Thymus (tissue), 11 donors: ENCODE data around the gene ROBO2. TPM values are rescaled to one million over a fixed set of nuclear protein-coding genes. Genes with fewer than 3 reads are reported as not detected.

Experiments
- DNase-seq, 9 donors: peaks; one replicate each; pipeline ENCODE4 v3.0.0-alpha.2; 2013; ENCODE audit warnings: low spot score in 9 of 9, low read depth in 6 of 9, missing footprints in 1 of 9
- H3K27ac ChIP-seq, 2 donors: one replicate each; pipeline ENCODE4 v1.5.1; 2013; ENCODE audit warnings: control low read depth in 1 of 2, low read depth in 1 of 2, low read length in 1 of 2, mild to moderate bottlenecking in 1 of 2, moderate library complexity in 1 of 2
- H3K27me3 ChIP-seq, 2 donors: one replicate each; pipeline ENCODE4 v1.5.1; 2013; ENCODE audit warnings: low read length in 1 of 2; ENCODE audit not compliant: control insufficient read depth in 2 of 2, insufficient read depth in 1 of 2
- H3K36me3 ChIP-seq, 2 donors: one replicate each; pipeline ENCODE4 v1.5.1; 2013; ENCODE audit warnings: low read length in 1 of 2, mild to moderate bottlenecking in 1 of 2, moderate library complexity in 1 of 2; ENCODE audit not compliant: control insufficient read depth in 2 of 2, insufficient read depth in 2 of 2
- H3K4me1 ChIP-seq, 2 donors: one replicate each; pipeline ENCODE4 v1.5.1; 2013; ENCODE audit warnings: low read length in 2 of 2; ENCODE audit not compliant: control insufficient read depth in 2 of 2, insufficient read depth in 2 of 2
- H3K4me3 ChIP-seq, 2 donors: one replicate each; pipeline ENCODE4 v1.5.1; 2013; ENCODE audit warnings: low read length in 2 of 2, control low read depth in 1 of 2, mild to moderate bottlenecking in 1 of 2
- H3K9me3 ChIP-seq, 2 donors: one replicate each; pipeline ENCODE4 v1.5.1; 2013; ENCODE audit warnings: low read length in 1 of 2, mild to moderate bottlenecking in 1 of 2; ENCODE audit not compliant: control insufficient read depth in 2 of 2, insufficient read depth in 1 of 2
- WGBS: extraction: QIAGEN DNeasy Blood & Tissue Kit; methylation state at CpG from one replicate; pipeline ENCODE4 v1.1.7; 2013; 5-methylcytosine and 5-hydroxymethylcytosine counted together
- polyA plus RNA-seq: library from polyadenylated mRNA; stranded (reverse); fragments of 200-250 nt; gene quantifications from one replicate; pipeline ENCODE4 v1.2.3, GENCODE V29; 2013
- total RNA-seq: library from RNA; stranded (reverse); fragments of 120-200 nt; gene quantifications from one replicate; pipeline ENCODE4 v1.2.4, GENCODE V29; 2013
- donor health status: healthy.

ROBO2 gene
- total and polyA plus RNA-seq, 2 donors: 2.6 to 9.3 TPM

DNA sequence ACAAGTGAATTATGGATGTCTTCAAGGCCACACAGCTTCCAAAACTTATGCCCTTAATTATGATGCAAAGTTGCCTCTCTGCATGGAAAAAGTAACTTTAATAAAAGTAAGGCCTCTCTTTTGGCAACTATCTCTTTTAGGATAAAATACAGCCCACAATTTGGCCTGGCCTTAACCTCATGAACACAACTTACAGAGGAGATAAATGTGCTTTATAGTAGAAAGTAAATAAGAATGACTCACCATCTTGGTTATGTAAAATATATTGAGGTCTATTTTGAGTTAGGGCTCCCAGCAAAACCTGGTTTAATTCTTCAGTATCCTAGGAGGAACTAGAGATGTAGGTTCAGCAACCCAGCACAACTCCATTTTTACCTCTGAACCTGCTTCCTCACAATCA lies 164.0 kb downstream of the ROBO2 start:
- no peak for DNase-seq
- no peaks in the 10 kb centered on the region for H3K4me1 ChIP-seq
- no peak overlapping the region for H3K27ac ChIP-seq
- H3K4me3 ChIP-seq: no peak overlapping the region
- no peaks in the 10 kb centered on the region for H3K27me3 ChIP-seq
- H3K9me3 ChIP-seq: no peaks in the 10 kb centered on the region
- H3K36me3 ChIP-seq: no peaks in the 10 kb centered on the region

DNA sequence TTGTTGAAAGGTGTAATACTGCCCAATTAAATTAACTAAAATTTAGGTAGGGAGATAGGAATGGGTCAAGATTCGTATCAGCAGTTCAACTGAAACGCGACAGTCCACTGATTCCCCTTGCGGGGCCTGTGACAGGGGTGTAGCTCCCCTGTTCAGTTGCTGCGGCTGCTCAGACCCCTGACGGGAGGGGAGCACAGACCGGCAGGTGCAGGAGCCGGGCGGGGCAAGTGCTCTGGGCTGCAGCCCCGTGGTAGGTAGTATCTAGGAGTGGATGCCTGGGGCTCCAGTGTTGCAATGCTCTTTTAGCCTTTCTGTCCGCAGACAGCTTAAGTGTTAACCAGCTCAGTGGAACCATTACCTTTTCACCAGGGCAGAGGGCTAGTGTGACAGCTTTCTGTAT lies 164.9 kb downstream of the ROBO2 start:
- H3K27me3 ChIP-seq: no peaks in the 10 kb centered on the region
- H3K4me3 ChIP-seq: no peak overlapping the region
- no peak for DNase-seq
- H3K36me3 ChIP-seq: no peaks in the 10 kb centered on the region
- H3K27ac ChIP-seq: no peak overlapping the region
- H3K4me1 ChIP-seq: no peaks in the 10 kb centered on the region
- WGBS: 87% methylated on average over 11 of the region's 11 CpGs
- no peaks in the 10 kb centered on the region for H3K9me3 ChIP-seq

DNA sequence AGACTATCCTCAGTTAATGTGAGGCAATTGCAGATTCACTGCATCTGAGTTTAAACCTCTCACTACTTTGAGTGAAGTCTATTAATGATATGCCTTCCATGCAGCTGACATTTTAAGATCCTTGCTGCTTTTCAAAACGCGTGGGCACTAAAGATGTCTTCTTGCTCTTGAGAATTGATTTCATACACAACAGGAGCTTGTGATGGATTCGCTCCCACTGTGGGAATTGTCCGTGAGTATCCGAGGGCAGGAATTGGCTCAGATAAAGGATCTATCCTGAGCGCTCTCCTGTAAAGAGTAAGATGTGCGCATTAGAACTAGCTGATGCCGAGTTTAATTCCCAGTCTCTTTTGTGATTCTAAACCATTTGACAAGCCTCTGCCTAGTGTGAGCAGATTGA lies 167.9 kb downstream of the ROBO2 start:
- Histone ChIP-seq H3K9me3 (no peaks in the 10 kb centered on the region), H3K27ac (no peak overlapping the region), H3K4me1 (no peaks in the 10 kb centered on the region), H3K36me3 (no peaks in the 10 kb centered on the region), H3K4me3 (no peak overlapping the region), H3K27me3 (no peaks in the 10 kb centered on the region)
- DNase-seq: no peak
- whole genome bisulfite sequencing: 94% methylated on average over 8 of the region's 8 CpGs

DNA sequence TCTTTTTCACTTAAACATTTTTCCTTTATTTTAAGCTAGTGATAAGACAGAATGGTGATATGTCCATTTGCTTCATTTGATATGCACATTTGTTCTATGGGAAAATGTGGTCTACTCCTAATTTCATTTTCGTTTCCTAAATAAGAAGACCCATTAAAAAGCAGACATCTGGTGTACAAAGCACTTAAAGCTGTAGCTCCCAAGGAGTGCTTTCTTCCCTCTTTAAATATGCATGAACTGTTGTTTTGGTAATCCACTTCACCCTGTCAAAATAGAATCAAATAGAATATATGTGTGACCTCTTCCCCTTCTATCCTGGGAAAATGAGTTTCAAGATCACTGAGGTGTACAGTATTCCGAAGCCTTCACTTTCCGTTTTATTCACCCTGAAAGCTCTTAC lies 182.8 kb downstream of the ROBO2 start:
- WGBS: 88% methylated on average over 3 of the region's 3 CpGs
- H3K27me3 ChIP-seq: no peaks in the 10 kb centered on the region
- H3K4me1 ChIP-seq: no peaks in the 10 kb centered on the region
- no peak for DNase-seq
- H3K27ac ChIP-seq: no peak overlapping the region
- H3K9me3 ChIP-seq: peaks cover 0 to 2% of the 10 kb centered on the region in 2 donors
- no peak overlapping the region for H3K4me3 ChIP-seq
- H3K36me3 ChIP-seq: no peaks in the 10 kb centered on the region

DNA sequence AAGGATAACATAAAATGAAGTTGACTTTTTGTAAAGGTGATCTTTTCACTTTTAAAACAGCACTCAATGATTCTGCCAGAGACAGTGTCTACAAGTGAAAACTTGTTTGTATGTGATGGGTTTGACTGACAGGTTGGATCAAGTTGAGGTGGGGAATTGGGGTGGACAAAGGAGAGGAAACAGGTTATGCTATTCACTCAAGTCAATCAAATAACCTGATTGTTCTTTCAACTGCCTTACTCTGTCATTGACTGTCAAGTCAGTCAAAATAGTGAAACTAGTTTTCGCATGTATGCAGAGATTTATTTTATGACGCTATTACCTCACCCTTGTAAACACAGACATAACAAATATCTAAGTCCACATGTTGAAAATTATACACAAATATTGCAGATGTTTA lies 187.7 kb downstream of the ROBO2 start:
- H3K27ac ChIP-seq: no peak overlapping the region
- WGBS: 91% methylated on average over 2 of the region's 2 CpGs
- DNase-seq: no peak
- no peaks in the 10 kb centered on the region for H3K9me3 ChIP-seq
- no peaks in the 10 kb centered on the region for H3K36me3 ChIP-seq
- H3K27me3 ChIP-seq: no peaks in the 10 kb centered on the region
- H3K4me3 ChIP-seq: no peak overlapping the region
- H3K4me1 ChIP-seq: no peaks in the 10 kb centered on the region

DNA sequence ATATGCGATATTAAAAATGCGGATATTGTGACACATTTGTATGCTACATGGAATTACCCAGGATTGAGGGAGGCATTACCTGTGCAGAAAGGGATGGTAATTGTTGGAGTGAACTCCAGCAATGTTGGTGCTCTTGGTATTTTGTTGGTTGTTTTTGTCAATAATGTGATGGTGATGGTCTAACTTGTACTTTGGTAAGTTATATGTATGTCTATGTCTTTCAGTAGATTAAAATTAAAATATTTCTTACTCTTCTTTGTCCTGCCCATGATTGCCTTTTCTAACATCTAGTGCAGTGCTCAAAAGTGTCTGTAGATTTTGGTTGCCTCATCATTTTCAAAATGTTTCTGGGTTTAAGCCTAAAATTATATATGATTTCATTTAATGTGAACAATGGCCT lies 192.7 kb downstream of the ROBO2 start:
- Histone ChIP-seq H3K9me3 (no peaks in the 10 kb centered on the region), H3K27ac (no peak overlapping the region), H3K4me1 (no peaks in the 10 kb centered on the region), H3K36me3 (no peaks in the 10 kb centered on the region), H3K27me3 (no peaks in the 10 kb centered on the region), H3K4me3 (no peak overlapping the region)
- WGBS: 98% methylated on average over 2 of the region's 2 CpGs
- DNase-seq: no peak

DNA sequence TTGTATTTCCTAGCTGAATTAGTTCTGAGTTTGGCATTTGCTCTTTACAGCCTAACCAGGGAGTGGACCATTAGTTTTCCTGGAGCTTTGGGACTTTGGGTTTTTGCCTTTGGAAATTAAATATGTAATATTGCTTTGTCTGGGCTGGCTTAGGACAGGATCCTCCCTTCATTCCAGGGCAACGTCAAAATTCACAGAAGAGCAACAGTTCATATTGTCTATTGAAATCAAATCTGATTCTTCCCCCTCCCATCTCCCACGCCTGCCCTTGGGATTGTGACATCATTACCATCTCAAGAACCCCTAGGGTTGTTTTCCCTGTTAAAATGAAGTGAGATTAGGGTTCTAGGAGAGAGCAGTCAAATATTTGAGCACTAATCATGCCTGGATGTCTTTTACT lies 194.1 kb downstream of the ROBO2 start:
- no peaks in the 10 kb centered on the region for H3K27me3 ChIP-seq
- WGBS: 77% methylated on average over 2 of the region's 2 CpGs

DNA sequence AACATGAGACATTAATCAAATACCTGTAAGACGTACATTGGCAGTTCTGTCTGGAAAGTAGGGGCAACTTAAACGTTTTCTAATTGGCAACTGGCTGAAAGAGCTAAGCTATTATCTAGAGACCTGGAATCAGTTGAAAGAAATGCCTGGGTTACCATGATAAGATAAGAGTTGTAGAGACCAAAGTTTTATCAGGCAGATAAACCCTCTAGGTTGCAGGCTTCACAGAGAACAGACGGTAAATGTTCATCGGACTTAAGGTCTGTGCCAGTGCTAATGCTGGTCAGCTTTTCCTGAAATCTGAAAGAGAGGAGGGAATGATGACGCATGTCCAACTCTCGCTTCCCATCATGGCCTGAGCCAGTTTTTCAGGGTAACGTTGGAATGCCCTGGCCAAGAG lies 196.2 kb downstream of the ROBO2 start:
- WGBS: 92% methylated on average over 7 of the region's 7 CpGs
- H3K9me3 ChIP-seq: peaks cover 0 to 3% of the 10 kb centered on the region in 2 donors
- DNase-seq: no peak
- H3K27ac ChIP-seq: no peak overlapping the region
- no peaks in the 10 kb centered on the region for H3K36me3 ChIP-seq
- H3K4me1 ChIP-seq: no peaks in the 10 kb centered on the region
- no peaks in the 10 kb centered on the region for H3K27me3 ChIP-seq
- H3K4me3 ChIP-seq: no peak overlapping the region

More for the DNA sequence above, 194.1 kb downstream of the ROBO2 start:
- H3K36me3 ChIP-seq: no peaks in the 10 kb centered on the region
- no peaks in the 10 kb centered on the region for H3K9me3 ChIP-seq
- no peaks in the 10 kb centered on the region for H3K4me1 ChIP-seq
- no peak overlapping the region for H3K4me3 ChIP-seq
- DNase-seq: no peak
- no peak overlapping the region for H3K27ac ChIP-seq

DNA sequence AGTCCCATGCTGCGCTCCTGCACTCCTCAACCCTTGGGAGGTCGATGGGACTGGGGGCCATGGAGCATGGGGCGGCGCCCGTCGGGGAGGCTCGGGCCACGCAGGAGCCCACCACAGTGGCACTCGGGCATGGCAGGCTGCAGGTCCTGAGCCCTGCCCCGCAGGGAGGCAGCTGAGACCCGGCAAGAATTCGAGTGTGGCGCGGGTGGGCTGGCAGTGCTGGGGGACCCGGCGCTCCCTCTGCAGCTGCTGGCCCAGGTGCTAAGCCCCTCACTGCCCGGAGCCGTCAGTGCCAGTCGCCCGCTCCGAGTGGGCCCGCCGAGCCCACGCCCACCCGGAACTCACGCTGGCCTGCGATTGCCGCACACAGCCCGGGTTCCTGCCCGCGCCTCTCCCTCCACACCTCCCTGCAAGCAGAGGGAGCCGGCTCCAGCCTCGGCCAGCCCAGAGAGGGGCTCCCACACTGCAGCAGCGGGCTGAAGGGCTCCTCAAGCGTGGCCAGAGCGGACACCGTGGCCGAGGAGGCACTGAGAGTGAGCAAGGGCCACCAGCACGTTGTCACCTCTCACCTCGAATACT lies 200.3 kb downstream of the ROBO2 start:
- no peaks in the 10 kb centered on the region for H3K27me3 ChIP-seq
- H3K36me3 ChIP-seq: no peaks in the 10 kb centered on the region
- 94% methylated on average over 40 of the region's 40 CpGs for WGBS
- no peaks in the 10 kb centered on the region for H3K4me1 ChIP-seq
- H3K27ac ChIP-seq: no peak overlapping the region
- no peak for DNase-seq
- H3K9me3 ChIP-seq: peaks cover 0 to 3% of the 10 kb centered on the region in 2 donors
- no peak overlapping the region for H3K4me3 ChIP-seq

DNA sequence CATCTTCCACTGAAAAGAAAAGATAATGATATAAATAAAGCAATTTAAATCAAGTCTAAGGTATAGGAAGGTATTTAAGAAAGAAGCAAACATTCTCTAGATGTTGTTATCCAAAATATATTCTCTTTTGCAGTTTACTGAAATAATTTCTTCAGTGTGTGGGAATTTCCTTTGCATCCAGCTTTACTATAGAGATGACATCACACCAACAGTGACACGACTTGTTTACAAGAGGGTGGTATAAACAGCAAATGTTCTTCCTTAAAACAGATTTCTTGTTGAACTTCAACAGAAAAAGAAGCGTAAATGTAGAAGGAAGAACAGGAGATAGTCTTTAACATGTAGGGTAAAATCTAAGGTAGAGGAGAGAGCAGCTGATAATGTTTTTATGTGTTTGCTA lies 202.5 kb downstream of the ROBO2 start:
- Histone ChIP-seq H3K4me1 (no peaks in the 10 kb centered on the region), H3K36me3 (no peaks in the 10 kb centered on the region), H3K4me3 (no peak overlapping the region), H3K9me3 (peaks cover 0 to 3% of the 10 kb centered on the region in 2 donors), H3K27me3 (no peaks in the 10 kb centered on the region), H3K27ac (no peak overlapping the region)
- DNase-seq: no peak
- 77% methylated on average over 2 of the region's 2 CpGs for WGBS
